HEK293 (cell line): ENCODE measurements around the gene SART3.
"Not testable (repeated sequence)": the region's sequence is repeated elsewhere in the genome, so short reads cannot be mapped to it uniquely, and the experiment has no call there.

Experiments used
- CTCF ChIP-seq: fragments of 450-650 bp; formaldehyde crosslinking; IDR thresholded peaks from 2 replicates; pipeline ENCODE4 v1.5.1; 2016; ENCODE audit warnings: missing biosample characterization, missing genetic modification characterization
- SALL2 ChIP-seq: fragments of 450-650 bp; formaldehyde crosslinking; IDR thresholded peaks from 2 replicates; pipeline ENCODE4 v1.5.0; 2017; ENCODE audit warnings: missing biosample characterization, mild to moderate bottlenecking, missing genetic modification characterization, borderline replicate concordance
- YY1 ChIP-seq: fragments of 450-650 bp; formaldehyde crosslinking; IDR thresholded peaks from 2 replicates; pipeline ENCODE4 v1.5.1; 2018; ENCODE audit warnings: missing biosample characterization, missing genetic modification characterization
- ZBTB1 ChIP-seq: fragments of 450-650 bp; formaldehyde crosslinking; IDR thresholded peaks from 2 replicates; pipeline ENCODE4 v1.5.1; 2016; ENCODE audit warnings: missing biosample characterization, missing genetic modification characterization
- ZNF132 ChIP-seq: fragments of 450-650 bp; formaldehyde crosslinking; IDR thresholded peaks from 2 replicates; pipeline ENCODE4 v1.5.1; 2017; ENCODE audit warnings: missing biosample characterization, missing genetic modification characterization, borderline replicate concordance
- ZNF324 ChIP-seq: fragments of 450-650 bp; formaldehyde crosslinking; IDR thresholded peaks from 2 replicates; pipeline ENCODE4 v1.5.1; 2016; ENCODE audit warnings: missing biosample characterization, missing genetic modification characterization
- ZNF549 ChIP-seq: fragments of 450-650 bp; IDR thresholded peaks from 2 replicates; pipeline ENCODE4 v1.5.1; 2018; ENCODE audit warnings: missing biosample characterization, missing genetic modification characterization, mild to moderate bottlenecking, inconsistent platforms, moderate library complexity
- ZNF785 ChIP-seq: fragments of 450-650 bp; formaldehyde crosslinking; IDR thresholded peaks from 2 replicates; pipeline ENCODE4 v1.5.1; 2016; ENCODE audit warnings: missing biosample characterization, missing genetic modification characterization

GRCh38 chr12:108485371-108485770, 75.6 kb downstream of the SART3 start:
- not testable (repeated sequence) for TF ChIP-seq YY1 (tag by site-specific recombination); ZNF549 (tag by site-specific recombination); ZNF132 (tag by site-specific recombination); CTCF (tag by site-specific recombination); SALL2; ZBTB1 (tag by site-specific recombination); ZNF324 (tag by site-specific recombination); ZNF785 (tag by site-specific recombination)
